H1 (cell line): ENCODE measurements around the gene ENSA. TPM values are rescaled to one million over a fixed set of nuclear protein-coding genes. Genes with fewer than 3 reads are reported as not detected.

Experiments
- CTCF ChIA-PET: fragments of 300-600 bp; sonication (Branson Sonifier 250); formaldehyde crosslinking; loops from one replicate; lab custom pipeline; 2021; ENCODE audit not compliant: partially characterized antibody; lab: Charles Lee
- POLR2A ChIA-PET: fragments of 300-600 bp; sonication (Branson Sonifier 250); formaldehyde crosslinking; loops from one replicate; lab custom pipeline; 2021; ENCODE audit warnings: inconsistent platforms; ENCODE audit not compliant: partially characterized antibody; lab: Charles Lee
- DNase-seq, 2 experiments: peaks; one replicate each; pipeline versions ENCODE4 v3.0.0 to v3.0.0-alpha.2; 2010 to 2022; ENCODE audit warnings: low spot score in 2 of 2, low read depth in 1 of 2, mixed read lengths in 1 of 2
- FAIRE-seq: peaks from 2 replicates; lab custom pipeline; 2011; peaks lifted over from hg19 to GRCh38; lab: Jason Lieb, UNC
- H2AFZ ChIP-seq: 2 replicates; pipeline ENCODE4 v1.8.1; 2012; ENCODE audit warnings: low read length, inconsistent platforms
- H2AK5ac ChIP-seq: 2 replicates; pipeline ENCODE4 v1.6.1; 2013; ENCODE audit warnings: low read depth, low read length
- H2BK120ac ChIP-seq: replicated peaks from 2 replicates; pipeline ENCODE3; 2013; ENCODE audit warnings: low read depth, low read length, inconsistent platforms
- H2BK12ac ChIP-seq: 2 replicates; pipeline ENCODE4 v1.6.1; 2013; ENCODE audit warnings: low read depth, low read length
- H2BK15ac ChIP-seq: 2 replicates; pipeline ENCODE4 v1.6.1; 2013; ENCODE audit warnings: low read length
- H2BK20ac ChIP-seq: 2 replicates; pipeline ENCODE4 v1.6.1; 2013; ENCODE audit warnings: low read length
- H2BK5ac ChIP-seq: 2 replicates; pipeline ENCODE4 v1.6.1; 2013; ENCODE audit warnings: low read depth, low read length
- H3K14ac ChIP-seq: 2 replicates; pipeline ENCODE4 v1.6.1; 2013; ENCODE audit warnings: inconsistent platforms; ENCODE audit not compliant: insufficient read length
- H3K18ac ChIP-seq: 2 replicates; pipeline ENCODE4 v1.6.1; 2013; ENCODE audit warnings: low read length; ENCODE audit errors: extremely low read depth
- H3K23ac ChIP-seq: 2 replicates; pipeline ENCODE4 v1.6.1; 2013; ENCODE audit warnings: inconsistent platforms; ENCODE audit not compliant: insufficient read length
- H3K23me2 ChIP-seq: 2 replicates; pipeline ENCODE4 v1.6.1; 2013; ENCODE audit warnings: low read depth, low read length
- H3K27ac ChIP-seq: 2 replicates; pipeline ENCODE4 v1.6.1; 2011; ENCODE audit warnings: low read depth, low read length, inconsistent platforms
- H3K27me3 ChIP-seq, 4 experiments: replicated peaks in 1 of 4; 1 replicate in 1 of 4; 2 replicates in 3 of 4; pipeline versions ENCODE4 v1.6.1 to v1.8.1; 2011 to 2013; ENCODE audit warnings: low read length in 3 of 4, mild to moderate bottlenecking in 3 of 4, inconsistent platforms in 2 of 4, mixed read lengths in 2 of 4, moderate library complexity in 1 of 4; ENCODE audit not compliant: control insufficient read depth in 3 of 4, insufficient read depth in 3 of 4; ENCODE audit errors: extremely low read depth in 1 of 4
- H3K36me3 ChIP-seq, 4 experiments: 2 replicates each; pipeline versions ENCODE4 v1.6.1 to v1.8.1; 2011 to 2013; ENCODE audit warnings: mild to moderate bottlenecking in 4 of 4, low read length in 3 of 4, moderate library complexity in 2 of 4, control low read depth in 1 of 4, inconsistent platforms in 1 of 4; ENCODE audit not compliant: insufficient read depth in 4 of 4, control insufficient read depth in 2 of 4
- H3K4ac ChIP-seq: replicated peaks from 2 replicates; pipeline ENCODE3; 2013; ENCODE audit warnings: low read length, low read depth, mixed read lengths, inconsistent platforms; ENCODE audit not compliant: insufficient read length
- H3K4me1 ChIP-seq, 4 experiments: replicated peaks in 1 of 4; 1 replicate in 1 of 4; 2 replicates in 3 of 4; pipeline versions ENCODE4 v1.6.1 to v1.8.1; 2011 to 2013; ENCODE audit warnings: low read length in 3 of 4, inconsistent platforms in 2 of 4, mixed read lengths in 1 of 4; ENCODE audit not compliant: insufficient read depth in 4 of 4, control insufficient read depth in 3 of 4
- H3K4me2 ChIP-seq, 2 experiments: 2 replicates each; pipeline versions ENCODE4 v1.6.1 to v1.8.1; 2011 to 2013; ENCODE audit warnings: low read depth in 2 of 2, low read length in 2 of 2, control low read depth in 1 of 2, inconsistent platforms in 1 of 2, mild to moderate bottlenecking in 1 of 2; ENCODE audit not compliant: insufficient read depth in 1 of 2
- H3K4me3 ChIP-seq, 4 experiments: fragments of 200-600, 300-600 bp in 1 of 4; sonication (generic), shearing (Covaris generic), sonication (Bioruptor Twin) in 1 of 4; 2 replicates each; pipeline versions ENCODE4 v1.5.1 to v1.8.1; 2011 to 2016; ENCODE audit warnings: low read length in 4 of 4, low read depth in 3 of 4, control low read depth in 2 of 4, inconsistent platforms in 2 of 4, mild to moderate bottlenecking in 2 of 4, mixed read lengths in 1 of 4, moderate library complexity in 1 of 4; ENCODE audit not compliant: insufficient read depth in 2 of 4; ENCODE audit errors: extremely low read depth in 1 of 4
- H3K56ac ChIP-seq: replicated peaks from 2 replicates; pipeline ENCODE3; 2013; ENCODE audit warnings: low read depth, mild to moderate bottlenecking, mixed read lengths, low read length, inconsistent platforms; ENCODE audit not compliant: insufficient read length
- H3K79me1 ChIP-seq: 2 replicates; pipeline ENCODE4 v1.6.1; 2013; ENCODE audit warnings: low read depth, low read length, control low read depth
- H3K79me2 ChIP-seq, 2 experiments: 2 replicates each; pipeline versions ENCODE4 v1.6.1 to v1.8.1; 2012 to 2013; ENCODE audit warnings: low read length in 2 of 2, mild to moderate bottlenecking in 2 of 2, inconsistent platforms in 1 of 2; ENCODE audit not compliant: insufficient read depth in 2 of 2, control insufficient read depth in 1 of 2
- H3K9ac ChIP-seq, 4 experiments: replicated peaks in 1 of 4; 1 replicate in 1 of 4; 2 replicates in 3 of 4; pipeline versions ENCODE4 v1.6.1 to v1.8.1; 2011 to 2013; ENCODE audit warnings: low read depth in 3 of 4, low read length in 3 of 4, control low read depth in 2 of 4, mild to moderate bottlenecking in 2 of 4, moderate library complexity in 2 of 4, inconsistent platforms in 1 of 4; ENCODE audit errors: extremely low read depth in 1 of 4
- H3K9me3 ChIP-seq, 2 experiments: 2 replicates each; pipeline versions ENCODE4 v1.6.1 to v1.8.1; 2012 to 2013; ENCODE audit warnings: mild to moderate bottlenecking in 2 of 2, moderate library complexity in 2 of 2, control low read depth in 1 of 2, inconsistent platforms in 1 of 2, low read depth in 1 of 2, low read length in 1 of 2, mixed read lengths in 1 of 2; ENCODE audit not compliant: insufficient read depth in 2 of 2
- H4K20me1 ChIP-seq, 2 experiments: replicated peaks in 1 of 2; 2 replicates each; pipeline versions ENCODE3 to v1.8.1; 2011 to 2013; ENCODE audit warnings: inconsistent platforms in 2 of 2, low read length in 2 of 2, mild to moderate bottlenecking in 1 of 2; ENCODE audit not compliant: insufficient read depth in 2 of 2, control insufficient read depth in 1 of 2
- H4K5ac ChIP-seq: 2 replicates; pipeline ENCODE4 v1.6.1; 2013; ENCODE audit warnings: low read length, low read depth, mixed read lengths, inconsistent platforms; ENCODE audit not compliant: insufficient read length
- H4K8ac ChIP-seq: 2 replicates; pipeline ENCODE4 v1.8.0; 2013; ENCODE audit warnings: mild to moderate bottlenecking, moderate library complexity, low read length, inconsistent platforms; ENCODE audit not compliant: insufficient read depth; ENCODE audit errors: extremely low read depth
- H4K91ac ChIP-seq: replicated peaks from 2 replicates; pipeline ENCODE3; 2013; ENCODE audit warnings: low read length, mixed read lengths, inconsistent platforms; ENCODE audit not compliant: insufficient read length
- POLR2AphosphoS5 ChIP-seq: IDR thresholded peaks from 2 replicates; pipeline ENCODE4 v1.6.1; 2011; ENCODE audit warnings: low read depth, low read length
- SP2 ChIP-seq: IDR thresholded peaks from 2 replicates; pipeline ENCODE4 v1.6.1; 2012; ENCODE audit warnings: mild to moderate bottlenecking, low read length, inconsistent platforms
- WGBS, 2 experiments: shearing (Covaris generic) in 1 of 2; methylation state at CpG; one replicate each; pipeline versions ENCODE4 v1.1.6 to v1.1.7; 2013 to 2015; ENCODE audit warnings: low lambda C conversion rate in 2 of 2, mixed read lengths in 2 of 2, inconsistent platforms in 1 of 2, low coverage in 1 of 2, missing lambda C conversion rate in 1 of 2; ENCODE audit not compliant: insufficient replicate concordance in 2 of 2, insufficient coverage in 1 of 2, insufficient read length in 1 of 2; ENCODE audit errors: extremely low coverage in 1 of 2, missing lambda C conversion rate in 1 of 2; 5-methylcytosine and 5-hydroxymethylcytosine counted together
- polyA plus RNA-seq, 7 experiments: library from polyadenylated mRNA; depleted of rRNA in 3 of 7; stranded (reverse) in 5 of 7; unstranded in 2 of 7; fragments of >200 nt in 5 of 7; fragments of 200-250 nt in 2 of 7; gene quantifications; 1 replicate in 5 of 7; 2 replicates in 1 of 7; 4 replicates in 1 of 7; pipeline versions ENCODE4 v1.2.1 to v1.2.3, GENCODE V29; 2011 to 2013; ENCODE audit warnings: missing spikeins in 2 of 7, mixed read lengths in 2 of 7
- total RNA-seq: library from RNA; stranded (reverse); fragmentation: NEBNext Ultra II Directional; extraction: Animal tissue kit (Norgen Biotek cat#: 25700); gene quantifications from 2 replicates; pipeline ENCODE4 v1.2.1, GENCODE V29; 2021

Gene ENSA
- total and polyA plus RNA-seq, 2 of the 8 experiments (the other 6 are each of a cell fraction or from before 2014, with no cell fraction given), result 48.2 to 229 TPM

DNA sequence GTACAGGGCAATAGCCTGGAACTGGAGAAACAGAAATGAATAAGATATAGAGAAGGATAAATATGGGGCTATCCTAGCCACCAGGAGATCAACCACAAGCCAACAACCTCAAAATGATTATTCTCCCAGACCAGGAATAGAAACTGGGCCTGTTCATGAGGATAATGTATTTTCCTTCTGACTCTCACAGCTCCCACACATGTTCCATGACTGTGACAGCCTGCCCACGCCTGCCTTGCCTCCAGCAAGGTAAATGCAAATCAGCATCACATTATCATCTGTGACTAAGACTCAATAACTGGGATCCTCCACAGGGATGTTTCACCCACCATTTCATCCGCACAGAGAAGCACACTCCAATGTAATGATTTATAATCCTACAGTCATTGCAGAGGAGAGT is 3.3 kb downstream of the ENSA start:
- peaks cover 22 to 48% (median 42%) of the 10 kb centered on the region in 4 experiments for H3K36me3 ChIP-seq
- H4K20me1 ChIP-seq, result no peaks in the 10 kb centered on the region
- no peak overlapping the region for H2BK20ac ChIP-seq
- no peak overlapping the region for H3K9ac ChIP-seq
- 0 out of 2 replicates have a peak, but pooled peaks cover 3% of the 10 kb centered on the region for H3K79me1 ChIP-seq
- H2AK5ac ChIP-seq, result no peak overlapping the region
- H3K23me2 ChIP-seq, result peaks cover 5% of the 10 kb centered on the region; the same call in 1 of the 2 replicates
- H3K56ac ChIP-seq, result no peak overlapping the region
- H3K9me3 ChIP-seq, result no peaks in the 10 kb centered on the region
- no peak overlapping the region for H3K4me3 ChIP-seq
- H3K14ac ChIP-seq, result no peak overlapping the region
- peaks cover 0 to 41% of the 10 kb centered on the region in 2 experiments; a peak in 2 of 4 replicates for H3K79me2 ChIP-seq
- DNase-seq, result no peak
- no peak overlapping the region for H4K91ac ChIP-seq
- H2BK12ac ChIP-seq, result no peak overlapping the region
- no peak overlapping the region for H2BK15ac ChIP-seq
- H4K5ac ChIP-seq, result no peak overlapping the region
- TF ChIP-seq POLR2AphosphoS5, result peak; percentile 30; the same call in 1 of the 2 replicates
- TF ChIP-seq SP2, result no peak
- TF ChIP-seq, all 59 proteins: peak for 1
- H3K4me1 ChIP-seq, result peaks cover 1 to 8% (median 6%) of the 10 kb centered on the region in 4 experiments; a peak in 4 of 7 replicates
- H2AFZ ChIP-seq, result no peak overlapping the region
- H3K18ac ChIP-seq, result no peak overlapping the region
- no peak overlapping the region for H3K23ac ChIP-seq
- no peak overlapping the region for H3K4ac ChIP-seq
- ChIA-PET POLR2A (interaction anchor here (1.0 to 43.5 kb wide), 5 partner anchors 9 to 57 kb away, joined by 3 to 1380 read pairs (median 105); partner anchors contain the start of genes ADAMTSL4 and MCL1), CTCF (interaction anchor here (0.7 to 0.8 kb wide), 3 partner anchors 11 to 489 kb away, joined by 3 read pairs; no protein-coding TSS in a partner anchor)
- no peaks in the 10 kb centered on the region for H3K27me3 ChIP-seq
- FAIRE-seq, result no peak
- H2BK5ac ChIP-seq, result no peak overlapping the region
- H2BK120ac ChIP-seq, result no peak overlapping the region
- 86% methylated on average over 2 of the region's 2 CpGs; no CpG with 5 or more reads in 1 of the 2 experiments for WGBS, 2 experiments
- H3K27ac ChIP-seq, result no peak overlapping the region
- H4K8ac ChIP-seq, result no peak overlapping the region
- no peak overlapping the region for H3K4me2 ChIP-seq
